HG02973 (cell line): ENCODE measurements around the gene STKLD1.
A peak's percentile ranks its signal among the peaks of the same experiment; 100 is the strongest.
"Not testable (repeated sequence)": the region's sequence is repeated elsewhere in the genome, so short reads cannot be mapped to it uniquely, and the experiment has no call there.

ENCODE experiments used
- ATAC-seq: cut with Tn5 transposase; IDR thresholded peaks from one replicate; pipeline ENCODE4 v1.9.1; 2021; ENCODE audit warnings: moderate library complexity; ENCODE audit not compliant: unreplicated experiment

The STKLD1 gene

DNA sequence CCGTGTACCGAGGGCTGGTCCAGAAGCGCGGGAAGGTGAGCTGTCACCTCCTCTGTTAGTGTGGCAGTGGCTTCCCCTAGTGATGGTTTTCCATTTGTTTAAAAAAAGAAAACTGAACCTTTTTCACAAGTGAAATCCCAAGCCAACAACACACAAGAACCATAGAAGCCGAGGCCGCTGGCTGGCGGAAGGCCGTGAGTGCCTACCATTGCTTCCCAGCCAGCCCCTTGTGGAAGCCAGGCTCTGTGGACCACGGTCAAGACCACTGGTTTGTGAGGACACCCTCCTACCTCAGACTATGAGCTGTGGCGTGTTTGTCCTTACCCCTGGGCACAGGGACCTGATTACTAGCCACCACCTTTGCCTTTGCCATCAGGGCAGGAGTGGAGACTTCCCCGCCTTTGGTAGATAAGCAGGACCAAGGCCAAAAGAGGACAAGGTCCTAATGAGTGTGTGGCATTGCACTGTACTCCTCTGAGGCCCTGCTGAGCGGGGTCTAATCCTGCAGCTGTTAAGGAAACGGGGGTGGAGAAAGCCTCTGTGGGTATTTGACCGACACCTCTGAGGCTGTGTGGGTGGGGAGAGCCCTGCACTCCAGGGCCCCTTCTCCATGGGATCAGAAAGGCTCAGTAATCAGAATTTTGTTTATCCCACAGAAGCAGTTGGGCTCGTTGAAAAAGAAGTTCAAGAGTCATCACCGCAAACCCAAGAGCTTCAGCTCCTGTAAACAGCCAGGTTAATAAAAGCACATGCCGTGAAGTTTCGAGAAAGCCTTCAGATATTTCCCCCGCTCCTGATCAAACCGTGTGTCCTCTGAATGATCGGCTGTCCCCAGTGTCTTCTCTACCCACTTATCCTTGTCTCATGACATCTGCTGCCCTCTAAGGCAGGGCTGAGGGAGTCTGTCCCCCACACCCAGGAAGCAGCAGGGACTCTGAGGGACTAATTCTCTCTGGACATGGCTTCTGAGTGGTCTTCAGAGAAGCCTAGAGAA is 15.5 kb upstream of the STKLD1 start:
- ATAC-seq, result no peak

DNA sequence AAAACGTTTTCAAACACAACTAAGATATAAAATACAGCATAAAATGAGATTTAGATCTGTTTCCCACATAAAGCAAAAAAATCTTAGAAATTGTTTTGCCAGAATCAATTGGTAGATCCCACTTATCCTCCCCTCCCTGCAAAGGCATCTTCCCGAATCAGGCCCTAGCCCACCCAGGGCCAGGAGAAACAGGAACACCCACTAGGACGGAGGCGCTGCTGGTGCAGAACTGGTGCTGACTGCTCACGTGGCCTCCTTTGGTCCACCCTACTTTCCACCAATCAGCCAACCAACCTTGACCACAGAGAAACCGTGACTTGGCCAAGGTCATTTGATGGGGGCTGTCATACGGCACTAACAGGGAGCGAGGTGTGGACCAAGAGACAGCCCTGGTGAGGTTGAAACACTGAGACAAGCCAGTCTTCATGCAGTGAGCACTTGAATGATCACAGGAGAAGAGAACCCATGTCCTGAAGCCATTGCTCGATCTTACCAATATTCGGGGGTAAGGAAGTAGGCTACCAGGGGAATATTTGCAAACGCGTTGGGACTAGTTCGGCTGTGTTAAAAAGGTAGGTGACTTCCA is 14.6 kb upstream of the STKLD1 start:
- no peak for ATAC-seq

DNA sequence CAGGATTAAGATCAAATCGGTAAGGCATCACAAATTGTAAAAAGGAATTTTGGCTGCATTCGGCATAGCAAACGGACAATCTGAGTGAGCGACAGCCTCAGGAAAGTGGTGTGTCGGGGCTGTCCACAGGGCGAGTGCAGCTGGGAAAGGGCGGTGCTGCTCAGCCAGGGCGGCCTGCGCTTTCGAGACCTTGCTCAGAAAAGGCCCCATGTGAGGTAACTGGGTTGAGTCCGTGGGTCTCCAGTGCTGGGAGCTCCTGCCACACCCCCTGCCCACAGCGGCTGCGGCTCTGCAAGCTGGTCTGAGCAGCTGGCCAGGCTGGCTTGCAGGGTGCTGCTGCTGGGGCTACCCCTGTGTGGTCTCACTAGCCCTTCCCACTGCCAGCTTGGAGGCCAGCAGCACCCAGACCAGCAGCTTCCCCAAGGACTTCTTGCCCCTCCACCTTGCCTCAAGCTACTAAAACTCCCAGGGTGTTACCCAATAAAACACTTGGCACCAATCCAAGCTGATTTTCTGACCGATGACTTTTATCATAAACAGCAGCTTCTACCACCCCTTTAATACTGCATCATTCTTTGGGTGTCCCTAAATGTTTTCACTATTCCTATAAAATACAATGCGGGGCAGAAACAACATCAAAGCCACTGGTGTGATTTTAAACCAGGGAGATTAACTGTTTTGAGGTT is 13.7 kb upstream of the STKLD1 start:
- no peak for ATAC-seq

- no peak for ATAC-seq
Observed at GRCh38 chr9:133366435-133366834, 9.7 kb upstream of the STKLD1 start.

- no peak for ATAC-seq
Observed at GRCh38 chr9:133367221-133367620, 8.9 kb upstream of the STKLD1 start.

- no peak for ATAC-seq
Observed at GRCh38 chr9:133367778-133368177, 8.4 kb upstream of the STKLD1 start.

DNA sequence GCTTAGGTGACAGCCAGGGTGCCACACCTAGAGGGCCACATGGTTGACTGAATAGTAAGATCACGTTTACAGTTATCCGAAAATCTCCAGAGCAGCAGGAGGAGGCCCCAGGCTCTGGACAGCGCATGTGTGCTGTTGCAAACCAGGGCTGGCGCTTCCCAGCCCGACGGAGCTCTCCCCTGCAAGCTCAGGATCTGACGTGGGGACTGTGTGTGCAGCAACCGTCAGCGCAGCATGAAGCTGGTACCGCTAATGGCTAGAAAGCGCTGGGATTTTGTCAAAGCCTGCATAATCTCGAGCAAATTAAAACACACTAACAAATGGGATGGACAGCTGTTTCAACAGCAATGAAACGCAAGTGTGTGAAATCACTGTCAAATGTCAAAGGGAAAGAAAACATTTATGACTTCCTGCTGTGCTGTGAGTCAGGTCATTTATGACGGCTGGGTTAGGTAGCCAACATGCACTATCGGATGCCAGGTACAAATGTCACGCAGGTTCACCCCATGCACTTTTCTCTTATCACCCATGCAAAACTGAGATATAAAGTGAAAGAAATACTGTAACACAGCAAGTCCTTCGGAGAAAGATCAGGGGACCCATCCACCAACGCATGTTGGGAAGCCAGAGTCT is 7.8 kb upstream of the STKLD1 start:
- ATAC-seq, result no peak

DNA sequence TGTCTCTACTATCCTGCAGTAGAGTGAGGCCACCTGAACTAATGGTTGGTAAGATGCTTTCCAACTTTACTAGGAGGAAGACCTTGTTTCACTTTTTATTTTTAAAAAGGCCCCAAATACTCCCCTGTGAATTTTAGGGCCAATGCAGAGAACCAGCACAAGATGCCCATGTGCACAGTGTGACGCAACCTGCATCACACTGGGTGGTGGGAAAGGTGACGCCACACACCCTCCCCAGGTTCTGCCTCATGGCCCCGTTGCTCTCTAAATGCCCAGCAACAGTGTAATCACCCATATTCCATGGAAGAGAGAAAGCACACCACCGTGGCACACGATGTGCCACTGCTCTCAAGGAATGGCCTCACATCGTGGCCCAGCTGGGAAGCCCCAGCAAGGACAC is 6.7 kb upstream of the STKLD1 start:
- ATAC-seq, result no peak

DNA sequence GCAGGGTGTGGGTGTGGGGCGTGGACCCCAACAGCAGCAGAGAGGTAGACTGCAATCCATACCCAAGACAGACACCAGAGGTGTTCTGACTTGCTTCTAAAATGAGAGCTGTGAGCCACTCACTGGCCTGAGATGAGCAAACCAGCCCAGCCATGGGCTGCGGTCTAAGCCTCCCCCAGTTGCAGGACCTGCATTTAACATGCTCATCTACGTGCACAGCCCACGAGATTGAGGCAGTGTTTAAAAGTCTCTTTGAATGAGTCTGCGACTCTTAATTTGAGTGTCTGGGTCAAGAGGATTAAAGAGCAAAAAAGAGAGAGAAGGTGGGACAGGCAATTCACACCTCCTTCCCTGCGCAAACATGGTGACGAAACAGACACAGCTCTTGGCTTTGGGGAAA is 6.2 kb upstream of the STKLD1 start:
- ATAC-seq, result no peak

- no peak for ATAC-seq
Observed at GRCh38 chr9:133370685-133371084, 5.5 kb upstream of the STKLD1 start.

DNA sequence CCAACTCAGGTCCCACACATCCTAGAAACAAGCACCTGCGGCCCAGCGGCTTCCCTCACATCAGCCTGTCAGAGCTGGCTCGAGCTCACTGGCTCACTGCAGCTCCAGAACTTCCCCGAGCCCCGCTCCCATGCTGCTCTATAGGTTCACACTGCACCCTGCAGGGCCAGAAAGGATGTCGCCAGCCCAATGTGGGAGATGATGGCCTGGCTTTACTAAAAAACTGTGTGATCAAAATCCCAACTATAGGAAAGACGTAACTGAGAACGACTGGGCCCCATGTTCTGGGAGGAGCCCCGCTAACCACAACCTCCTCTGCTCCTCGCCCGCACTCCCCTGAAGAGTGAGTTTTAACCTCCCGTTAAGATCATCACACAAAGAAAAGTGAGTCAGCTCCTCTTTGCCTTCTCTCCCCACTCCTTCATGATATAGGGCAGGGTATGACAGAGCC is 4.9 kb upstream of the STKLD1 start:
- ATAC-seq, result no peak

- no peak for ATAC-seq
Observed at GRCh38 chr9:133372144-133372543, 4.0 kb upstream of the STKLD1 start.

DNA sequence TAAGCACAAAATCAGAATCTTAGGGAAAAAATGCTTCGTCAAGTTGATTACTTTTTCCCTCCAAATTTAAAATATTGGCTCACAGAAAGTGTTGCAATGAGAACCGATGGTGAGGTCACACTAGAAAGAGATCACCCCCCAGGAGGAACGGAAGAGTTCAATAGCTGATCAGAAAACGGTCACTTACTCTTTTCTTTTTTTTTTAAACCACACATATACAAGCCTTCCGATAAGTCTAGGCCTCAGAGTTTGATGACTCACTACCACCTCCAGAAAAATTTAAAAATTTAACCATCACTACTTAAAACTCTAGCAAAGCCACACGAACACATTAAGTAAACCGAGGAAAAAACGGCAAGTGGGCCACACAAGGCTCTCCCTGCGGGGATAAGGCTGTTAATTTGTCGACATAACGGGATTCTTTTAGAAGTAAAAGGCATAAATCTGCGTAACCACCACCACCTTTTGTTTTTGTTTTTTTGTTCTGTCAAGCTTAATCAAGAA is 1.5 kb upstream of the STKLD1 start:
- ATAC-seq, result no peak

DNA sequence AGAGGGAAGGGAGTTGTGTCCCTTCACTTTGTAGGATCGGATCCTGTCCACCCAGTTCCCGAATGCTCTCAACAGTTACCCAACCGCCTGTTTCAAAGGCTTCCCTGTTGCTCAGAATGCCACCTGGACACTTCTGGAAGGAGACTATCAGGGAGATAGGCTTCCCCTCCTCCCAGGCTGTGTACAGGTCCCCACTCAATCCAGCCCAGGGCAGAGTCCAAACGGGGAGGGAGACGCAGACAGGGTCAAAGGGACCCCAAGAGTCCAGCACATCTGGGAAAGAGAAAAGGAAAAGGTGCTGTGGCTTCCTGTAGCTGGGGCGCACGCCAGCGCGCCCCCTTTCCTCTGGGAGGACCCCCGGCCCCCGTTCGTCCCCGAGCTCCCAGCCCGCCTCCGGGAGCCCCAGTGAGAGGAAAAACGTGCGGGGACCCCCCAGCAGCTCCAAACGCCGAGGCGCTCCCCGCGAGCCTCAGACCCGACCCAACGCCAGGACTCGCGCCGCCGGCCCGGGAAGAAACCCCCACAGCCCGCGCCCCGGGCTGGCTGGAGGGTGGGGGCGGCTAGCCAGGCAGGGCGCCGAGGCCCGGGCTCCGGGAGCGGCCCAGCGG is 946 bp upstream of the STKLD1 start:
- peak; percentile 4 for ATAC-seq

GRCh38 chr9:133377280-133377679 is 1.1 kb downstream of the STKLD1 start:
- ATAC-seq, result not testable (repeated sequence)

- no peak for ATAC-seq
Observed at GRCh38 chr9:133377721-133378216, 1.6 kb downstream of the STKLD1 start.

DNA sequence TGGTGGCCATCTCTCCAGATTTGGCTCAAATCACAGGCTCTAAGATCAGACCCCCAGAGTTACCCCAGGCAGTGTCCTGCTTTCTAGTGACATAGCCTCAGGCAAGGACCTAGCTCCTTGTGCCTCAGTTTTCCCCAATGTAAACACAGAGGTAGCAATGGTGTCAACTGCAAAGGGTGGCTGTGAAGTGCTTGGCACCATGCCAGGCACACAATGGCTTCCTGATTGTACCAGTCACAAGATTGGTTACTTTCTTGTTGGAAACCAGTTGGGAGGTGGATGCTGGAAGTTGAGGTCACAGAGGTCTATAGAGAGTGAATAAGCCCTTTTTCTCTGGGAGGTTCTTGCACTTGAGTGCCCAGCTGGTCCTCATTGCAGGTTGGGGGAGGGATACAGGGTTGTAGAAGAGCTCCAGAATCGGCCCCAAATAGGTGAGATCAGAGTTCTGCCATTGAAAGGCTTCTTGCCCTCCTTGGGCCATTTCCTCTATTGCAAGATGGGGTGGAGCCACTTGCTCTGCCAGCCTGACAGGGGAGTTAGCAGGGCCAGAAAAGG is 2.3 kb downstream of the STKLD1 start:
- no peak for ATAC-seq

DNA sequence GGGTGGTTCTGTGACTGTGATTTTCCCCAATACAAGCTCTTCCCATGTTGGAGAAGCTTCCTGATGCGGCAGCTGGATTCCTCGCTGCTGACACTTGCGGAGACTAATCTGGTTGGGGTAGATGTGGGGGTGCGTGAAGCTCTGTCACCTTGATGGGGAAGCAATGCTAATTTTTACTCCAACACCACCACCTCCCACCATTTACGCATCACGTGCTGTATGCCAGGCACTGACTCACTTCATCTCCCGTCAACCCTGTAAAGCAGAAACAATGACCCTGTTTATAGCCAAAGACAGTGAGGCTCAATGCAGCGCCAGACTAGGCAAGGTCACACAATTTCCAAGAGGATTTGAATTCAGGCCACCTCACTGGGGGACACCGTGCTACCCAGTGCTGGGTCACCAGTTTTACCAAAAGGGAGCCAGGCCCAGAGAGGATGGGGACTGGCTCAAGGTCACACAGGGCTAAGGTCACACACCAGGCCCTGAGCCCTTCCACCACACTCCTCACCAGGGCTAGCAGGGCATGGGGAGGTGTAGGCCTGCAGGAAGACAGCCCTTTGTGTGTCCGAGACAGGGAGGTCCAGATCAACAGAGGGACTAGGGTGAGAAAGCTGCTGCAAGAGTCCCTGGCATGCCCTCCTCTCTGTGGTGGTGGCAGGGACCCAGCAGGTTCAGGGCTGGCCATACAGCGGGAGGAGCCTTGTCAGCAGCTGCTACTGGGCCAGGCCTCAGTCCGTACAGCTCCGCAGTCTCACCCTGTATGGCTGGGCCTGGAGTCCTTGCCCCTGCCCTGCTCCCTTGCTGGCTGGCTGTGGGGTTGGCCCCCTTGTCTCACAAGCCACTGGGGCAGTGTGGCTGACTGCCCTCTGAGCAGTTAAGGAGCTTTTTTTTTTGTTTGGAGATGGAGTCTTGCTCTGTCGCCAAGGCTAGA is 3.3 kb downstream of the STKLD1 start:
- no peak for ATAC-seq

DNA sequence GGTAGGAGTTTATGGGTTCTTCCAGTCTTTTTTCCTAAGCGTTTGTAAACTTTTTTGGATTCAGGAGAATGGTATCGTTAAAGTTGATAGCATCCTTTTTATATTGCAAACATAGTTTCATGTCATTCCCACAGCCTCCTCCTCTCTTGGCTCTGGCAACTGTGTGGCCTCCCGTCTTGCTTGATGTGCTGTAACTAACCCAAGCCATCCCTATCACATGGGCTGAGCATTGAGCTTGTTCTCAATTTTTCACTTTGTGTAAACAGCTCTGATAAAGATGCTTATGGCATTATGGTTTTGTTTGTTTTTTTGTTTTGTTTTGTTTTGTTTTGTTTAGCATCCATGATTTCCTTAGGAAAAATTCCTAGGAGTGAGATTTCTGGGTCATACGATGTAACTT is 4.6 kb downstream of the STKLD1 start:
- no peak for ATAC-seq
